Upper lobe of right lung (tissue), 1 donor: ENCODE measurements around the gene RNF150. TPM values are rescaled to one million over a fixed set of nuclear protein-coding genes. Genes with fewer than 3 reads are reported as not detected.
A peak's percentile ranks its signal among the peaks of the same experiment; 100 is the strongest.

Experiments
- ATAC-seq: fragments of 200-7000 bp; cut with Tn5 transposase; one replicate; pipeline ENCODE4 v1.9.1; 2020; ENCODE audit warnings: mild to moderate bottlenecking, moderate library complexity
- DNase-seq: peaks from one replicate; pipeline ENCODE4 v3.0.0-alpha.2; 2020
- H3K27ac ChIP-seq: fragments of 200-600 bp; one replicate; pipeline ENCODE4 v1.8.0; 2022
- H3K27me3 ChIP-seq: fragments of 200-600 bp; one replicate; pipeline ENCODE4 v1.8.0; 2022; ENCODE audit warnings: mild to moderate bottlenecking
- H3K36me3 ChIP-seq: fragments of 200-600 bp; one replicate; pipeline ENCODE4 v1.8.0; 2022
- H3K4me1 ChIP-seq: fragments of 200-600 bp; one replicate; pipeline ENCODE4 v1.8.0; 2022
- H3K4me3 ChIP-seq: fragments of 200-600 bp; one replicate; pipeline ENCODE4 v1.8.0; 2022; ENCODE audit warnings: mild to moderate bottlenecking
- H3K9me3 ChIP-seq: fragments of 200-600 bp; one replicate; pipeline ENCODE4 v1.8.0; 2022
- intact Hi-C: fragments of 100-400 bp; cut with DNase I; formaldehyde crosslinking; loops from one replicate; pipeline ENCODE4 v1.11.0; 2022
- total RNA-seq: library from RNA; stranded (reverse); fragmentation: NEBNext Ultra II Directional; extraction: Animal tissue kit (Norgen Biotek cat#: 25700); gene quantifications from one replicate; pipeline ENCODE4 v1.2.1, GENCODE V29; 2021
- TF ChIP-seq, protein P1 (sequence below): fragments of 200-600 bp; IDR thresholded peaks from one replicate; pipeline ENCODE4 v1.8.0; 2022; ENCODE audit warnings: antibody characterized with exemption
- donor health status: DM: no; HTN: yes; CAD: no; lungs with severe emphysema.

The RNF150 gene
- total RNA-seq, 1 donor from 2014 or later: 2.4 TPM

DNA sequence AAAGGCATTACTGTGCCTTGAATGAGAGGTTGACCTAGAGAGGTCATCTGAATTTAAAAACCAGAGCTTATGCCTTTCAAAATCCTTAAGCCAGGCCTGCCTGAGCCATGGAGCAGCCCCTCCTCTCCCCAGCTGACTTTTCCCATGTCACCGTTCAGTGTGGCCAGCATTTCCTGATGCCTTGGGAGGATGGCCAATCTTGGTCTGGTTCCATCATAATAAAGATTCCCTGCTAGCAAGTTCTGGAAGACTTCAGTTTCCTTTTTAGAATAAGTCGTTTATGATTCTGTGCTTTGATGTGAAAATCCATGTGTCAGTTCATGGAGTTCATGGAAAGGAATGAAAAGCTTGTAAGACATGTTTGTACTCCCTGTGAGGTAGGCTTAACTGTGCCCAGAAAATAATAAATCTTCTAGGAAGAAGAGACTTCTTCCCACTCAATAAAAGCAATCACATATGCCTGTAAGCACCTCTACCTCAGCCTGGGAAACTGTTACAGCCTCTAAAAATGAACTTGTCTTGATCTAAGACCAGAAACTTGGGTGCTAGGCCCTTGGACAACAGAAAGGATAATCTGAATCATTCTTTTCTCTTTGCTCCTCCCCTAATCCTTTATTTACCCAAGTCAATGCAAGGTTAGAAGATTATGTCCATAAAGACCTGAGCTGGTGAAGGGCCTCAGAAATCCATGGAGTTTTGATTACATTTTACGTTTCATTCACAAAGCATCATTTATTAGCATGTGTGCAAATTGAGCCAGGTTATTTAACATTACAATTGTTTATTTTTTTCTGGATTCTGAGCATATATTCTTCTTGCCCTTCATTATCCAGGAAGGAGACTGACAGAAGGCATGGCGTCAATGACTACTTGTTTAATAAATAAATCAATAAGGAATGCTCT, 293.1 kb downstream of the RNF150 start:
- intact Hi-C loops: no loop called here
- TF ChIP-seq, protein P1, sequence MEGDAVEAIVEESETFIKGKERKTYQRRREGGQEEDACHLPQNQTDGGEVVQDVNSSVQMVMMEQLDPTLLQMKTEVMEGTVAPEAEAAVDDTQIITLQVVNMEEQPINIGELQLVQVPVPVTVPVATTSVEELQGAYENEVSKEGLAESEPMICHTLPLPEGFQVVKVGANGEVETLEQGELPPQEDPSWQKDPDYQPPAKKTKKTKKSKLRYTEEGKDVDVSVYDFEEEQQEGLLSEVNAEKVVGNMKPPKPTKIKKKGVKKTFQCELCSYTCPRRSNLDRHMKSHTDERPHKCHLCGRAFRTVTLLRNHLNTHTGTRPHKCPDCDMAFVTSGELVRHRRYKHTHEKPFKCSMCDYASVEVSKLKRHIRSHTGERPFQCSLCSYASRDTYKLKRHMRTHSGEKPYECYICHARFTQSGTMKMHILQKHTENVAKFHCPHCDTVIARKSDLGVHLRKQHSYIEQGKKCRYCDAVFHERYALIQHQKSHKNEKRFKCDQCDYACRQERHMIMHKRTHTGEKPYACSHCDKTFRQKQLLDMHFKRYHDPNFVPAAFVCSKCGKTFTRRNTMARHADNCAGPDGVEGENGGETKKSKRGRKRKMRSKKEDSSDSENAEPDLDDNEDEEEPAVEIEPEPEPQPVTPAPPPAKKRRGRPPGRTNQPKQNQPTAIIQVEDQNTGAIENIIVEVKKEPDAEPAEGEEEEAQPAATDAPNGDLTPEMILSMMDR: no peak
- no peaks in the 10 kb centered on the region for H3K27me3 ChIP-seq
- H3K4me3 ChIP-seq: no peak overlapping the region
- no peaks in the 10 kb centered on the region for H3K36me3 ChIP-seq
- no peak overlapping the region for H3K27ac ChIP-seq
- ATAC-seq (no peak), DNase-seq (no peak)
- H3K4me1 ChIP-seq: no peaks in the 10 kb centered on the region
- no peaks in the 10 kb centered on the region for H3K9me3 ChIP-seq

DNA sequence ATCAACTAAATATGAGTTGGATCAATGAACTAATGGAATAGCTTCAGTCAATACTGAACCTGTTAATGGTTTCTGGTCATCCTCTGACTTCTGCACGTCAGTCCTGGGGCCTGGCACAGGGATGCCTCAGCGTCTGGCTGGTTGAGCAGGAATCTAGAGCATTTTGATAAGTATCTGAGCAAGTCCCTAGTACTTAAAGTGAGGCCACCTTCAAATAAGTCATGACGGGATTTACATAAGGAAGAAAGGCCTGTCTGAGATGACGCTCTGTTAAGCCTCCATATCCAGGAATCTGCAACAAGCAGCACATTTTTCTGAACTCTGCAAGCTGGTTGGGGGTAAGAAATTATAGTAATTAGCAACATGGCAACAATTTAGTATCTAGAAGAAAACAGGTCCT, 293.9 kb downstream of the RNF150 start:
- no peaks in the 10 kb centered on the region for H3K4me1 ChIP-seq
- no peaks in the 10 kb centered on the region for H3K36me3 ChIP-seq
- intact Hi-C loops: no loop called here
- DNase-seq: no peak
- H3K9me3 ChIP-seq: no peaks in the 10 kb centered on the region
- TF ChIP-seq, protein P1: no peak
- no peaks in the 10 kb centered on the region for H3K27me3 ChIP-seq
- H3K27ac ChIP-seq: no peak overlapping the region
- ATAC-seq: peak; percentile 55
- no peak overlapping the region for H3K4me3 ChIP-seq

DNA sequence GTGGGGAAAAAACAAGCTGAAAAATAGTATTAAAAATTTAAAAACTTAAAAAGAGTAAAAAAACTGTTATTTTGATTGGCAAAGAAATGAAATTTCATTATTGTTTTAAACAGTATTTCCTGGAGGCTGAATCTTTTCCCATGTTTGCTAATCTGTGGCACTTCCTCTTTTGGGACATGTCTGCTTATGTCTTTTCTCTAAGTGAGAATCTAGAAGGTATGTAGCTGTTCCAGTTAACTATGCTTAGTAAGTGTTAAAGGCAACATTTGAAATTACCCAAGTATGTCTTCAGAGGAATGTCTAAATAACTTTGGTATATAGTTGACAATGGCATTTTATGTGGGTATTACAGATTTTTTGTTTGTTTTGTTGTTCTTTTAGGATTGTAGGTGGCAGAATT, 295.5 kb downstream of the RNF150 start:
- ATAC-seq: no peak
- TF ChIP-seq, protein P1: no peak
- H3K27ac ChIP-seq: no peak overlapping the region
- H3K27me3 ChIP-seq: no peaks in the 10 kb centered on the region
- H3K4me3 ChIP-seq: no peak overlapping the region
- H3K36me3 ChIP-seq: no peaks in the 10 kb centered on the region
- no peak for DNase-seq
- intact Hi-C loops: no loop called here
- no peaks in the 10 kb centered on the region for H3K4me1 ChIP-seq
- no peaks in the 10 kb centered on the region for H3K9me3 ChIP-seq

DNA sequence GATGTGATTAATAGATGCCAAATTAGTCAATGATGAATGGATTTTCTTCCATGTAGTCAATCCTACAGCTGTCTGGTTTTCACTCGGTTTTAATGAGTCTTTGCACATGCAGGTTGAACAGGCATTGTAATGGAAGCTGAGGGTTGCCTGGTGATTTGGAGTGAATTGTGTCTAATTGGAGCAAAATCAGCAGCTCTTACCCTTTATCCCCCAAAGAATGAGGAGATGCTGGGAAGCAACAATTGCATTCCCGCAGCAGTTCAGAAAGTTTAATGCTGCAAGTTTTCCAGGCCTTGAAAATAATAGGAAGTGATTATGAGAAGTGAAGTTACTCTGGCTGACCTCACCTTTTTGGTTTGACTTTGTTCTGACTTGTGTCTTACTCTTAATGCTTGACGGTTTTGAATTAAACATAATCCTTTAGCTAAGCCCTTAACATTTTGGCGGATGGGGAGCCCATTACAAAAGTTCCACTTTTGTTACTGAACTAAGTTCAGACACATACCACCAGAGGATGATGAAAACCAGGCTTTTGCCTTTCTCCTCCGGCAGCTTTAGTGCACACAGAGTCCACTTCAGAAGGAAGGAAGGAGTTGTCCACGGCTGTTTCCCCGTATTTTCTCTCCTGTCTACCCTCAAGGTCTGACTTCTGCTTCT, 298.3 kb downstream of the RNF150 start:
- Histone ChIP-seq H3K4me3 (no peak overlapping the region), H3K27me3 (no peaks in the 10 kb centered on the region), H3K36me3 (no peaks in the 10 kb centered on the region), H3K9me3 (no peaks in the 10 kb centered on the region), H3K4me1 (no peaks in the 10 kb centered on the region), H3K27ac (no peak overlapping the region)
- TF ChIP-seq, protein P1: no peak
- intact Hi-C loops: no loop called here
- no peak for DNase-seq
- ATAC-seq: no peak

DNA sequence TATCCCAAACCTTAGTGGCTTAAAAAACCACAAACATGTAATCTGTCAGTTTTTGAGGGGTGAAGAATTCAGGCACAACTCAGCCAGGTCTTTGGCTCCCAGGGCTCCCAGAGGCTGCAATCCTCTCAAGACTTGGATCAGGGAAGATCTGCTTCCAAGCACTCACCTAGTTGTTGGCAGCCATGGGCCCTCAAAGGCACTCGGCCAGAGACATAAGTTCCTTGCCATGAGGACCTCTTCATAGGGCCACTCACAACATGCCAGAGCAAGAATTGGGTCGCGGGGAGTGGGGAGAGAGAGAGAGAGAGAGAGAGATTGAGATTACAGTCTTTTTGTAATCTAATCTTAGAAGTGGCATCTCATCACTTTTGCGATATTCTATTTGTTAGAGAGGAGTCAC, 300.0 kb downstream of the RNF150 start:
- Histone ChIP-seq H3K4me3 (no peak overlapping the region), H3K4me1 (no peaks in the 10 kb centered on the region), H3K27ac (no peak overlapping the region), H3K27me3 (no peaks in the 10 kb centered on the region), H3K36me3 (no peaks in the 10 kb centered on the region), H3K9me3 (no peaks in the 10 kb centered on the region)
- intact Hi-C loops: no loop called here
- ATAC-seq (peak; percentile 63), DNase-seq (peak; percentile 67)
- TF ChIP-seq, protein P1: no peak
